GM21447 (cell line): ENCODE data around the gene HECTD4.
A peak's percentile ranks its signal among the peaks of the same experiment; 100 is the strongest.
"Not testable (repeated sequence)": the region's sequence is repeated elsewhere in the genome, so short reads cannot be mapped to it uniquely, and the experiment has no call there.

Source experiments
- ATAC-seq: cut with Tn5 transposase; IDR thresholded peaks from one replicate; pipeline ENCODE4 v1.9.1; 2021; ENCODE audit not compliant: unreplicated experiment

The HECTD4 gene

GRCh38 chr12:112406519-112407488 lies 24.6 kb upstream of the HECTD4 start:
- no peak for ATAC-seq

GRCh38 chr12:112401903-112402498 lies 19.8 kb upstream of the HECTD4 start:
- no peak for ATAC-seq

GRCh38 chr12:112401054-112401453 lies 18.8 kb upstream of the HECTD4 start:
- ATAC-seq, result no peak

- no peak for ATAC-seq
Observed at GRCh38 chr12:112393328-112393727, 11.1 kb upstream of the HECTD4 start.

GRCh38 chr12:112389922-112390654 lies 7.9 kb upstream of the HECTD4 start:
- not testable (repeated sequence) for ATAC-seq

- no peak for ATAC-seq
Observed at GRCh38 chr12:112389228-112389627, 7.0 kb upstream of the HECTD4 start.

GRCh38 chr12:112386726-112387125 lies 4.5 kb upstream of the HECTD4 start:
- ATAC-seq, result no peak

GRCh38 chr12:112382866-112383265 lies 635 bp upstream of the HECTD4 start:
- no peak for ATAC-seq

- peak; percentile 45 for ATAC-seq
Observed at GRCh38 chr12:112381406-112381882, 787 bp downstream of the HECTD4 start.

- ATAC-seq, result no peak
Observed at GRCh38 chr12:112380663-112381405, 1.4 kb downstream of the HECTD4 start.

GRCh38 chr12:112375105-112375504 lies 7.1 kb downstream of the HECTD4 start:
- ATAC-seq, result no peak

GRCh38 chr12:112374166-112374740 lies 8.0 kb downstream of the HECTD4 start:
- no peak for ATAC-seq

GRCh38 chr12:112370868-112371510 lies 11.2 kb downstream of the HECTD4 start:
- ATAC-seq, result no peak

GRCh38 chr12:112370199-112370598 lies 12.0 kb downstream of the HECTD4 start:
- ATAC-seq, result no peak

GRCh38 chr12:112368856-112369255 lies 13.4 kb downstream of the HECTD4 start:
- no peak for ATAC-seq

- ATAC-seq, result no peak
Observed at GRCh38 chr12:112367965-112368364, 14.3 kb downstream of the HECTD4 start.

- ATAC-seq, result no peak
Observed at GRCh38 chr12:112362310-112362709, 19.9 kb downstream of the HECTD4 start.

- ATAC-seq, result no peak
Observed at GRCh38 chr12:112361271-112361670, 21.0 kb downstream of the HECTD4 start.

- no peak for ATAC-seq
Observed at GRCh38 chr12:112359290-112359689, 22.9 kb downstream of the HECTD4 start.

GRCh38 chr12:112357214-112357613 lies 25.0 kb downstream of the HECTD4 start:
- no peak for ATAC-seq
